ENCODE data around the gene SCARB1. TPM values are rescaled to one million over a fixed set of nuclear protein-coding genes. Genes with fewer than 3 reads are reported as not detected.

The SCARB1 gene
- total and polyA plus RNA-seq, 2 experiments from 2014 or later, result 31.0 to 62.5 TPM

DNA sequence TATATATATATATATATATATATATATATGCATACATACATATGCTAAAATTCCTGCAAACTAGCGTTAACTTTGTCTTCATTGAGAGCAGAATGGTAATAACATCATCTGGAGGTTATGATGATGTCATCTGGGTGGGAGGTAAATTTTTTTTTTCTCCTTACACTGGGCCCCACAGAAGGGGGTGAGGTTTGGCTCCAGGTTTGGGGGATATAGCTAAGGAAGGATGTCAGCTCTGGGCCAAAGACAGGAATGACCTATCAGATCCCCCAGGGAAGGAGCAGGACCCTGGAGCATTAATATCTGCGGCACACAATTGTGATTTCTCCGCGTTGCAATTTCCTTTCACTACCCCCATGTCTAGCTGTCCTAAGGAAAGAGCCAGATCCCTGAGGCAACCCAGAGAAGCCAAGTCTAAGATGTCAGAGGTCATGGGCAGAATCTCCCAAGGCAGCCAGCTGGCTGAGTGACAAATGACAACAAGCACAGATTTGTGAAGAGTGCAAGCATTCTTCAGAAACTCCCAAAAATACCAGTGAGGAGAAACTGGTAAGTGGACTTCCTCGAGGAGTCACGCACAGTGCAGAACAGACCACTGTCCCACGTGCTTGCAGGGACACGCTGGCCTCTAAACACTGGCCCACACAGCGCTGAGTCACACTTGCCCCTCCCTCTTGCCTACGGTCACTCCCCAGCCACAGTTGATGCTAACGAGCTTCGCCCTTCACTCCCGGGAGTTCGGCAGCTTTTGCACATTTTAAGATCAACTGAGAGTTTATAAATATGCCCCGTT, 40.8 kb upstream of the SCARB1 start:
- Histone ChIP-seq H4K20me1 (replicated peaks; ENCODE audit: insufficient read depth) (no peaks in the 10 kb centered on the region), H2AFZ (peak overlapping the region; percentile 39; the same call in 1 of the 2 replicates), H3K4me2 (no peak overlapping the region), H3K4me1 (ENCODE audit: insufficient read depth) (no peaks in the 10 kb centered on the region), H3K27me3 (ENCODE audit: insufficient read depth) (no peaks in the 10 kb centered on the region), H3K27ac (ENCODE audit: low read depth) (no peak overlapping the region), H3K4me3 (no peak overlapping the region), H3K36me3 (ENCODE audit: insufficient read depth) (no peaks in the 10 kb centered on the region), H3K9me2 (ENCODE audit: insufficient read depth) (no peaks in the 10 kb centered on the region), H3F3A (replicated peaks; ENCODE audit: low read depth) (peaks cover 2% of the 10 kb centered on the region; the same call in 1 of the 2 replicates), H3K79me2 (replicated peaks; ENCODE audit: insufficient read depth) (no peaks in the 10 kb centered on the region)
- peak; percentile 40 for ATAC-seq
- H3K4me1 Mint-ChIP-seq, result peaks cover 13% of the 10 kb centered on the region
- 0 out of 2 replicates have a peak overlapping the region, but pooled peaks have one; percentile 26 for H3K27ac Mint-ChIP-seq
- H3K27me3 Mint-ChIP-seq (ENCODE audit: insufficient read depth, low read depth, poor library complexity), result peaks cover 6% of the 10 kb centered on the region
- no peaks in the 10 kb centered on the region for H3K36me3 Mint-ChIP-seq (ENCODE audit: low read depth)
- no peak for DNase-seq (ENCODE audit: low spot score)
- TF ChIP-seq STAT1 (IDR thresholded peaks at IDR 0.05; ENCODE audit: unreplicated experiment), result no peak
- TF ChIP-seq, protein P1, sequence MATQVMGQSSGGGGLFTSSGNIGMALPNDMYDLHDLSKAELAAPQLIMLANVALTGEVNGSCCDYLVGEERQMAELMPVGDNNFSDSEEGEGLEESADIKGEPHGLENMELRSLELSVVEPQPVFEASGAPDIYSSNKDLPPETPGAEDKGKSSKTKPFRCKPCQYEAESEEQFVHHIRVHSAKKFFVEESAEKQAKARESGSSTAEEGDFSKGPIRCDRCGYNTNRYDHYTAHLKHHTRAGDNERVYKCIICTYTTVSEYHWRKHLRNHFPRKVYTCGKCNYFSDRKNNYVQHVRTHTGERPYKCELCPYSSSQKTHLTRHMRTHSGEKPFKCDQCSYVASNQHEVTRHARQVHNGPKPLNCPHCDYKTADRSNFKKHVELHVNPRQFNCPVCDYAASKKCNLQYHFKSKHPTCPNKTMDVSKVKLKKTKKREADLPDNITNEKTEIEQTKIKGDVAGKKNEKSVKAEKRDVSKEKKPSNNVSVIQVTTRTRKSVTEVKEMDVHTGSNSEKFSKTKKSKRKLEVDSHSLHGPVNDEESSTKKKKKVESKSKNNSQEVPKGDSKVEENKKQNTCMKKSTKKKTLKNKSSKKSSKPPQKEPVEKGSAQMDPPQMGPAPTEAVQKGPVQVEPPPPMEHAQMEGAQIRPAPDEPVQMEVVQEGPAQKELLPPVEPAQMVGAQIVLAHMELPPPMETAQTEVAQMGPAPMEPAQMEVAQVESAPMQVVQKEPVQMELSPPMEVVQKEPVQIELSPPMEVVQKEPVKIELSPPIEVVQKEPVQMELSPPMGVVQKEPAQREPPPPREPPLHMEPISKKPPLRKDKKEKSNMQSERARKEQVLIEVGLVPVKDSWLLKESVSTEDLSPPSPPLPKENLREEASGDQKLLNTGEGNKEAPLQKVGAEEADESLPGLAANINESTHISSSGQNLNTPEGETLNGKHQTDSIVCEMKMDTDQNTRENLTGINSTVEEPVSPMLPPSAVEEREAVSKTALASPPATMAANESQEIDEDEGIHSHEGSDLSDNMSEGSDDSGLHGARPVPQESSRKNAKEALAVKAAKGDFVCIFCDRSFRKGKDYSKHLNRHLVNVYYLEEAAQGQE (IDR thresholded peaks at IDR 0.05; ENCODE audit: unreplicated experiment), result no peak
- TF ChIP-seq NANOG (IDR thresholded peaks at IDR 0.05; ENCODE audit: borderline replicate concordance), result no peak
- TF ChIP-seq ZNF331 (CRISPR knock-in tag; IDR thresholded peaks at IDR 0.05; ENCODE audit: low read depth), result no peak
- H3K9me3 Mint-ChIP-seq, result no peaks in the 10 kb centered on the region
- no peak overlapping the region for H3K4me3 Mint-ChIP-seq

DNA sequence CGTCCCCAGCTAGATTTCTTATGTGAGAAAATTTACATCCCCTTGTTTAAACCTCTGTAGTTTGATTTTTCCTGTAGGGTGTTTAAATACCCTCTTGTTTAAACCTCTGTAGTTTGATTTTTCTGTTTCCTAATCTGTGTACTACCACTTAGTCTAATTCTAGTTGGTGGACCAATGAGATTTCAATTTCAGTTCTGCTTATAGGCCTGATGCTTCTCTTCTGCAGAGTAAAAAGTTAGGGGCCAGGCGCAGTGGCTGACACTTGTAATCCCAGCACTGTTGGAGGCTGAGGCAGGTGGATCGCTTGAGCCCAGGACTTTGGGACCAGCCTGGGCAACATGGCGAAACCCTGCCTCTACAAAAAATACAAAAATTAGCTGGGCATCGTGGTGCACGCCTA, 39.3 kb upstream of the SCARB1 start:
- peaks cover 7% of the 10 kb centered on the region for H3K27me3 Mint-ChIP-seq (ENCODE audit: insufficient read depth, low read depth, poor library complexity)
- TF ChIP-seq NANOG (IDR thresholded peaks at IDR 0.05; ENCODE audit: borderline replicate concordance) (no peak), ZNF331 (CRISPR knock-in tag; IDR thresholded peaks at IDR 0.05; ENCODE audit: low read depth) (no peak), EZH2phosphoT487 (IDR thresholded peaks at IDR 0.05; ENCODE audit: unreplicated experiment) (no peak), CREB1 (CRISPR knock-in tag; IDR thresholded peaks at IDR 0.05; ENCODE audit: low read depth) (no peak)
- TF ChIP-seq, protein P2, sequence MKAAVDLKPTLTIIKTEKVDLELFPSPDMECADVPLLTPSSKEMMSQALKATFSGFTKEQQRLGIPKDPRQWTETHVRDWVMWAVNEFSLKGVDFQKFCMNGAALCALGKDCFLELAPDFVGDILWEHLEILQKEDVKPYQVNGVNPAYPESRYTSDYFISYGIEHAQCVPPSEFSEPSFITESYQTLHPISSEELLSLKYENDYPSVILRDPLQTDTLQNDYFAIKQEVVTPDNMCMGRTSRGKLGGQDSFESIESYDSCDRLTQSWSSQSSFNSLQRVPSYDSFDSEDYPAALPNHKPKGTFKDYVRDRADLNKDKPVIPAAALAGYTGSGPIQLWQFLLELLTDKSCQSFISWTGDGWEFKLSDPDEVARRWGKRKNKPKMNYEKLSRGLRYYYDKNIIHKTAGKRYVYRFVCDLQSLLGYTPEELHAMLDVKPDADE (IDR thresholded peaks at IDR 0.05), result no peak
- no peaks in the 10 kb centered on the region for H3K4me1 ChIP-seq (ENCODE audit: insufficient read depth)
- no peak overlapping the region for H3K27ac ChIP-seq (ENCODE audit: low read depth)
- peaks cover 2% of the 10 kb centered on the region; the same call in 1 of the 2 replicates for H3F3A ChIP-seq (replicated peaks; ENCODE audit: low read depth)
- H3K4me1 Mint-ChIP-seq, result peaks cover 17% of the 10 kb centered on the region
- H3K27me3 ChIP-seq (ENCODE audit: insufficient read depth), result no peaks in the 10 kb centered on the region
- no peak overlapping the region for H3K4me3 Mint-ChIP-seq
- no peak overlapping the region for H3K4me3 ChIP-seq
- no peaks in the 10 kb centered on the region for H3K9me2 ChIP-seq (ENCODE audit: insufficient read depth)
- no peak overlapping the region for H3K4me2 ChIP-seq
- no peaks in the 10 kb centered on the region for H3K36me3 ChIP-seq (ENCODE audit: insufficient read depth)
- DNase-seq (ENCODE audit: low spot score), result no peak
- no peak overlapping the region for H2AFZ ChIP-seq
- no peaks in the 10 kb centered on the region for H3K36me3 Mint-ChIP-seq (ENCODE audit: low read depth)
- H4K20me1 ChIP-seq (replicated peaks; ENCODE audit: insufficient read depth), result no peaks in the 10 kb centered on the region
- no peaks in the 10 kb centered on the region for H3K79me2 ChIP-seq (replicated peaks; ENCODE audit: insufficient read depth)
- no peak for ATAC-seq
- no peaks in the 10 kb centered on the region for H3K9me3 Mint-ChIP-seq
- no peak overlapping the region for H3K27ac Mint-ChIP-seq

Measured in GM23338 (cell line).